ENCODE results near the gene PRIMA1. TPM values are rescaled to one million over a fixed set of nuclear protein-coding genes. Genes with fewer than 3 reads are reported as not detected.

The PRIMA1 gene
- total RNA-seq, 1 experiment from 2014 or later = 2.3 TPM

- Histone ChIP-seq H3K23me2 (ENCODE audit: insufficient read length, low read depth, low read length, poor library complexity, severe bottlenecking) (no peaks in the 10 kb centered on the region), H2BK5ac (ENCODE audit: insufficient read length, low read length) (no peak overlapping the region), H3K18ac (ENCODE audit: insufficient read length, low read depth, low read length) (no peak overlapping the region), H3K27me3 (ENCODE audit: insufficient read depth, low read length) (no peaks in the 10 kb centered on the region), H2BK120ac (ENCODE audit: low read depth, low read length, poor library complexity, severe bottlenecking) (no peak overlapping the region), H2AFZ (ENCODE audit: low read length) (no peak overlapping the region), H3K9me3 (ENCODE audit: control insufficient read depth, low read depth, low read length) (no peaks in the 10 kb centered on the region), H2BK20ac (ENCODE audit: low read depth, low read length, poor library complexity, severe bottlenecking) (no peak overlapping the region), H3K79me1 (ENCODE audit: insufficient read depth, low read depth, low read length, poor library complexity, severe bottlenecking) (no peaks in the 10 kb centered on the region), H3K56ac (ENCODE audit: insufficient read length, low read depth, low read length) (no peak overlapping the region), H2AK5ac (ENCODE audit: insufficient read length, low read length) (no peak overlapping the region), H3K79me2 (ENCODE audit: insufficient read depth, low read length) (no peaks in the 10 kb centered on the region), H3K4me2 (ENCODE audit: insufficient read depth, insufficient read length, low read length) (no peak overlapping the region), H4K8ac (replicated peaks; ENCODE audit: insufficient read length, low read depth, low read length) (no peak overlapping the region), H3K9ac (ENCODE audit: extremely low read depth, insufficient read length, low read length) (no peak overlapping the region), H3K4me1 (ENCODE audit: insufficient read depth, low read length) (no peaks in the 10 kb centered on the region; the same call in 1 of the 2 replicates), H3K27ac (ENCODE audit: insufficient read length, low read depth, low read length) (no peak overlapping the region), H4K5ac (ENCODE audit: insufficient read length, low read depth, low read length) (no peak overlapping the region), H4K20me1 (ENCODE audit: control insufficient read depth, insufficient read depth, insufficient read length) (no peaks in the 10 kb centered on the region), H3K4ac (ENCODE audit: low read depth, low read length) (no peak overlapping the region), H3K14ac (ENCODE audit: insufficient read depth, low read length) (no peak overlapping the region; the same call in 1 of the 2 replicates), H2BK12ac (ENCODE audit: insufficient read length, low read depth, low read length) (no peak overlapping the region), H3K23ac (ENCODE audit: insufficient read length, low read depth, low read length) (no peak overlapping the region), H4K91ac (ENCODE audit: insufficient read length, low read depth, low read length) (no peak overlapping the region), H2BK15ac (ENCODE audit: low read depth, low read length) (no peak overlapping the region), H3T11ph (ENCODE audit: low read length) (no peak overlapping the region)
- no peak for DNase-seq
- Mint-ChIP-seq H3K4me1 (peaks cover 14 to 32% of the 10 kb centered on the region in 2 experiments), H3K9me3 (no peaks in the 10 kb centered on the region), H3K27ac (no peak overlapping the region), H3K4me3 (no peak overlapping the region), H3K27me3 (ENCODE audit: low read depth) (peaks cover 3% of the 10 kb centered on the region; the same call in 1 of the 2 replicates), H3K36me3 (ENCODE audit: insufficient read depth in 1 of 3, low read depth in 3 of 3) (no peaks in the 10 kb centered on the region)
- TF ChIP-seq CTCF (conservative IDR thresholded peaks at IDR 0.05) = no peak
- WGBS (ENCODE audit: extremely low coverage, insufficient read length, low lambda C conversion rate) = no CpG with 5 or more reads among the region's 15 CpGs
Measured at GRCh38 chr14:93759719-93760307, 28.5 kb downstream of the PRIMA1 start.

Measured in H9 (cell line).